RPMI8226 (cell line): Measurements from ENCODE around the gene CPNE8.

Experiments used
- DNase-seq: peaks from one replicate; pipeline ENCODE4 v3.0.0-alpha.2; 2015

Gene CPNE8

GRCh38 chr12:38720661-38721060 lies 184.7 kb downstream of the CPNE8 start:
- DNase-seq, result no peak

DNA sequence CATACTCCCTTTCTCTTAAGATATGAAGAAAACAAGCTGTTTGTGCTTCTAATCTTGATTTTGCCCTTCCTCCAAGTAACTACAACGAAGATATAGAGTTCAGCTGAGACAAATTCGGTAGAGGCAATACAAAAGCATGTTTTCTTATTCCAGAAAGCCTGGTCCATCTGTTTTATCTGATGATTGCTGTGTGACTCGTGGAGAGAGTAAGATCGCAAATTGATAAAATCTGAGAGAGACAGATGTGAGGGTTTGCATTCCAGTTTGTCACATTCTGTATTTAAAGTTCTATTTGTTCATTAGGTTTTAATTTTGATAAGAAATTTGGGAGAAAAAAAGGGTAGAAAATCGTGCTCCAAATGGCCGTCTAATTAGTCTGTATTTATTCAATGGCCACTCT lies 192.1 kb downstream of the CPNE8 start:
- no peak for DNase-seq

DNA sequence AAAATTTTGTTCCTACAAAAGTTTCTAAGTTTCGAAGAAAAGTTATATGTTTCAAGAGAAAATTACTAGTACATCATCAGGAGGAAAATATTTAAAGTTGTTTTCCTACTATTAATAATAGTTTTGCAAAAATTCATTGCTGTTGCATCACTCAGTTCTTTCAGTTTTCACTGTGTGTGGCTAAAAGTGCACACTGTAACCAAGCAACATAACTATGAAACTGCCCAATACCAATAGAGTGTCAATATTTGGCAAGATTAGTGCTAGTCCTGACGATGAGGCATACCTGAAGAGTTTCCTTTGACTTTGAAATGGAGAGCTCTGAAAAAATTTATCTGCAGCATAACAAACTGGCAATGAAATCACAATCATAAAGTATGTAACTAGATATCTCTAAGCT lies 194.3 kb downstream of the CPNE8 start:
- no peak for DNase-seq

GRCh38 chr12:38708466-38708865 lies 196.9 kb downstream of the CPNE8 start:
- DNase-seq, result no peak

GRCh38 chr12:38707648-38708047 lies 197.7 kb downstream of the CPNE8 start:
- DNase-seq, result no peak

DNA sequence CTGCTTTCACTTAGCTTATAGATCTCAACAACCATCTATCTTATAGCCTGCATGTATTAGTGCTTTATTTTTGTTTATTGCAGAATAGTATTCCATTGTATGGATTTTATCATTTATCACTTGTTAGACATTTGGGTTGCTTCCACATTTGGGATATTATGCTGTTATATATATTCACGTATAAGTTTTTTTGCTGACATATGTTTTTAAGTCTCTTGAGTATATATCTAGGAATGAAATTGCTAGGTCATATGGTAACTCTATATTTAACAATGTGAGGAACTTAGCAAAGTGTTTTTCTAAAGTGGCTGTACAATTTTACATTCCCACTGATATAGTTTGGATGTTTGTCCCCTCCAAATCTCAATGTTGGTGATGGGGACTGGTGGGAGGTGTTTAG lies 208.1 kb downstream of the CPNE8 start:
- DNase-seq, result no peak

GRCh38 chr12:38695057-38695456 lies 210.3 kb downstream of the CPNE8 start:
- no peak for DNase-seq

- no peak for DNase-seq
Measured at GRCh38 chr12:38691164-38691563, 214.2 kb downstream of the CPNE8 start.

GRCh38 chr12:38690646-38691045 lies 214.7 kb downstream of the CPNE8 start:
- DNase-seq, result no peak

- no peak for DNase-seq
Measured at GRCh38 chr12:38689704-38690103, 215.7 kb downstream of the CPNE8 start.

GRCh38 chr12:38689195-38689594 lies 216.2 kb downstream of the CPNE8 start:
- no peak for DNase-seq

DNA sequence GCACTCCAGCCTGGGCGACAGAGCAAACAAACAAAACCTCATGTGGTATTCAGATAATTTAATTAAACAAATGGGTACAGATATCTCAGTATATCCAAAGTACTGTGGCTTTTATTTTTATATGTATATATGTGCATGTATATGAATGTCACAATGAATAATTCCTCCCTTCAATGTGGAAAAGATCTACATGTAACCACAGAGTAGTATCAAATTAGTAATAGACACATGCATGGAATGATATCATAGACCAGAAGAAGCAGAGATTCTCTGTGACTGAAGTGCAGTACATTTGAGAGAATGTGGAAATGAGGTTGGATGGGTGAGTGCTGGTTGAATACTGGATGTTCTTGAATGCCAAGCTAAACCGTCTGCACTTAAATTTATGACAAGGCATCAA lies 222.9 kb downstream of the CPNE8 start:
- no peak for DNase-seq

DNA sequence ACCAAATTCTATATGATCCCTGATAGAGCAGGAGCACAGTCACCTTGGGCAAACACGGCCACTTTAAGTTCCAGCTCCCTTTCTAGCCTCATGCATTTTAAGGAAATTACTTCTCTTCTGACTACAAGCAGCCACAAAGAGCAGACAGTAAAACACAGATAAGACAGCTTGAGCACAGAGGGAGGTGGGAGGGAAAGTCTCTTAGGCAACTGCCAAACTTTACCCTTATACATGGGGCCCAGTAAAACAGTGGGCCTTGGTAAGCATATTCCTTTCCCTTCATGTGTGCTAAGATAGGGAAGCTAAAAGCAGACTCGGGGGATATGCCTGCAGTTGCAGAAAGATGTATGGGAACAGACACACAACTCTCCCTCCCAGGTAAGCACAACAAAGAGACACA lies 235.9 kb downstream of the CPNE8 start:
- no peak for DNase-seq

- DNase-seq, result no peak
Measured at GRCh38 chr12:38669081-38669480, 236.3 kb downstream of the CPNE8 start.

DNA sequence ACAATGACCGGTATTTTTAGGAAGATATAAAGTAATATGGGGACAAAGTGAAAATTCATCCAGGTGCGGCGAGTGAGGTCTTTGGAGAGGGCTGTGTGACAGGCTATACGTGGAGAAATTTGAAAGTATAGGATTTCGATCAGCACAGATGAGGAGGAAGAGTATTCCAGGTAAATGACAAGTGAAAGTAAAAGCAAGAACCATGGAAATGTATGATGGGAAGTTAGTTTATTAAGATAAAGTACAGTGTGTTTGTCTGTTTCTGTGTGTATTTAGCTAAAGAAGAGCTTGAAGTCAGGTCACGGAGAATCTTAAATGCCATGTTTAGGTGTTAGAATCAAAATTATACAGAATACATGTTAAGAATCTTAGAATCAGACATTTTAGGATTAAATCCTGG lies 239.0 kb downstream of the CPNE8 start:
- DNase-seq, result no peak

GRCh38 chr12:38664661-38665269 lies 240.6 kb downstream of the CPNE8 start:
- peak; percentile 28 for DNase-seq

- DNase-seq, result no peak
Measured at GRCh38 chr12:38662829-38663228, 242.6 kb downstream of the CPNE8 start.

DNA sequence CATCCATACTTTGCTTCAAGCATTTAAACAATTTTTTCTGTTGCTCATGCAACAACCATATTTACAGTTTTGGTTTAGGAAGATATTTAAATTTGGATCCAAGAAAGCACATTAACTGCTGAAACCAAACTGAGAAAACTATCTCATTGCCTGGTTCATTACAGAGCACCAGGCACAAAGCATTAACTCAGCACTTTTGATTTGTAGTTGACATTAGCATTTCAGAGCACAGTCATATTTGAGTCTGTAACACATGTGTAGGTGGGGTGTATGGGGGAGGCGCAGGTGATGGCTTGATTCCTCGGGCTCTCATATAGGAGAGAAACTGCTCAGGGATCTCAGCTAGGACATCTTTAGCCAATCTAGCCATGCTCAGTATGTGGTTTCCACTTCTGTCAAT lies 251.7 kb downstream of the CPNE8 start:
- peak; percentile 33 for DNase-seq

- DNase-seq, result no peak
Measured at GRCh38 chr12:38648813-38649212, 256.6 kb downstream of the CPNE8 start.

DNA sequence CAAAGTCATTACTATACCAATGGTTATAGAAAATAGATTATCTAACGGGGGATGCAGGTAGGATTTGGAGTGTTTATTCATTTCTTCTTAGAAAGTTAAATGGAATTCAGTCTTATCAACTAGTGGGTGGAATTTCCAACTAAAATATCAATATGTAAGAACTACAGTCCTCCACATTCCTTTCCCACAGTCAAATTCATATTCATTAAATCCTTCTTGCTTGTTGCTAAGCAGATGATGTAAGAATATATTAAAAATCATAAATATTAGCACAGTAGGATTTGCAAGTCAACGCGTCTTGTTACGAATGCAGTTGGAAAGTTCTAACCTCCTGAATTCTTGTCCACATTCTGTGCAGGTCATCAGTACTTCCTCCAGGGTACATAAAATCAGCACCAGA lies 259.2 kb downstream of the CPNE8 start:
- no peak for DNase-seq

GRCh38 chr12:38639625-38640024 lies 265.8 kb downstream of the CPNE8 start:
- no peak for DNase-seq

- DNase-seq, result no peak
Measured at GRCh38 chr12:38638401-38638800, 267.0 kb downstream of the CPNE8 start.

DNA sequence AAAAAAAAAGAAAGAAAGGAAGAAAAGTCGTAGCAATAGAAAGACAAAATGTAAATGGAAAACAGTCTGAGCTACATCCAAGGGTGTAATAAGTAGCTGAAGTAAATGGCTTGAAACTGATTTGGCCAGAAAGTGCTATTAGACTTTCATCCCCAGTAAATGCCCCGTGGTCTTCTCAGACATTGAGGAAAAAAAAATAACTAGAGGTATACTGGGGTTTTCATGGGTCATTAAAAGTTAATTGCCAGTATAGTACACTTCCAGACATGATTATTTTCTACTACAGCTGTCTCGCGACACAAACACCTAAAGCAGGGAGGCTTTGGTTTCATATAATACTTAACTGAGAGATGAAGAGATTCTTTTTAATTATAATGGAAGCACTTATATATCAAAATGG lies 271.9 kb downstream of the CPNE8 start:
- DNase-seq, result no peak

DNA sequence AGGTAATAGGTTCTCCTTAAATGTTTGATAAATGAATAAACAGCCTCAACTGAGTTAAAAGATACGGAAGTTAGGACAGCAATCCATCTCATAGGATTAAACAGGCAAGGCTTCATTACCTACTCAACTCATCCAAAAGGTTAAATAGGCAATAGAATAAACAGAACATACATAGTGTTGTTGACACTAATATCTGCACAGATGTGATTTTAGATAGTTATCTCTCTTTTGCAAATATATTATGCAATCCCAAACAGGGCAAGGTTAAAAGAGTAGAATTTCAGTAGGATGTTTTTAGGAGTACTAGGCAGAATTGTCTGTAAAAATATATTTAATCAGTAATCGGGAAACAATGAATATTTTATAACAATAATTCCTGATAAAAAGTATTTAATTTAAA lies 276.3 kb downstream of the CPNE8 start:
- DNase-seq, result no peak

DNA sequence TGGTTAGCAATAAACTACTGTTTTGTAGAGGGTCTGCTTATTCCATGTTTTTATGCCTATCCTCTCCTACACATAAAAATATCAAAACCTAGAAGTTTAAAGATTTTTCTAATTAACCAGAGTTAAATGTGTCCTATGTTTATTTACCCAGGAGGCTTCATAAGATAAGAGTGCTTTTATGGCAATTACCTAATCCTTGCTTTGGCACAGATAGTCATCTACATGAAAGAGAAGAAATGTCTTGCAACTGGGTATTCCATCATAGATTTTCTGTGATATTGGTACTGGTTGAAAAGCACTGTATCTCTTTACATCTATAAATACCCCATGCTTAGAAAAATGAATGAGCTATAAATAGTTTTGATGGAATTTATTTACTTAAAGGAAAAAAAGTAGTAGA lies 277.1 kb downstream of the CPNE8 start:
- DNase-seq, result no peak

DNA sequence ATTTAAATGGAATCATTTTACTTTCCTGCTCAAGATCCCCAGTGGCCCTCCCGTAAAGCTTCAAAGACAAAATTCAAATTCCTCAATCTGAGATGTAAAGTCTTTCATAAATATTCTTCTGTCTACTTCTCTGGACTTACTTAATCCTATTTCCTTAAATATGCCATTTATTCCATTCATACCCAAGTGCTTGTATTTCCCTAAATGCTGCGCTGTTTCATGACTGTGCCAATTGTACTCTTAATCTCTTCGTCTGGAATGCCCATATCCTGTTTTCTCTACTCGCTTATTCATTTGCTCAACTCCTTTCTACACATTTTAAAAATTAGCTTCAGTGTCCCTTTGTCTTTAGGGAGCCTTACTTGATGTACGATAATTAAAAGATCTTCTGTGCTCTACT lies 280.1 kb downstream of the CPNE8 start:
- DNase-seq, result no peak
